GM18498 (cell line): Measurements from ENCODE around the gene RCAN1.

ENCODE experiments used
- ATAC-seq: cut with Tn5 transposase; IDR thresholded peaks from one replicate; pipeline ENCODE4 v1.9.1; 2021; ENCODE audit warnings: mild to moderate bottlenecking, moderate library complexity; ENCODE audit not compliant: unreplicated experiment

The RCAN1 gene

DNA sequence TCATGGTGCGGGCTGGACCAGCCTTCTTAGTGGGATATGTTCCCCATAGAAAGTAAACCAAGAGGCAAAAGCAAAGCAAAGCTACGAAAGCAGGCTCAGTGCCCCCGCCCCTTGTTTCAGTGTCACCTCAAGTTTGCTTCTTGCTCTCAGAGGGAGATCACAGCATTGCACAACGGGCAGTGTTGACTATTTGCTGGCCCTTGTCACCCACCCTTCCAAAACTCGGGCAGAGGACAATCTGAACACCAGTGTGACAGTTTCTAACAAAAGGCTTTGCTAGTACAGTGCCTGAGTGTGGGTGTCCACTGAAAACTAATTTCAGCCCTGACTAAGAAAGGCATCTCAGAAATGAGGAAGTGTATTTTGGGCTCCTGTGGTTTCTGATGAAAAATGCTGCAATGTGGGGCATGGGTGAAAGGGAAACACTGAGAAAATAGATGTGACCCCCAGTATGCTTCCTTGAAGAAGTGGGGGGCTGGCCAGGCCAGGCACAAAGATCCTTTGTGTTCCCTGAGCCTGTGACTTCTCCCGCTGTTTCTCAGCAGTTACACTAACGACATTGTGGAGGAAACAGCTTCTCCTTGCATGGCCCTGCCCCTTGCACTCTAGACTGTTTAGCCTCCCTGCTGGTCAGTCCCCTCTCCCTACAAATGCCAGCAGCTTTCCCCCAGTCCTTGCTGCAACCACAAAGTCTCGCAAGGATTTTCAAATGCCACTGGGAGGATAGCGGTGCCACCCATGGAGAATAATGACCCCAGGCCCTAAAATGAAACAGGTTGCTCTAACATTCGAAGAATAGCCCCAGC lies 69.6 kb downstream of the RCAN1 start:
- peak; percentile 88 for ATAC-seq

DNA sequence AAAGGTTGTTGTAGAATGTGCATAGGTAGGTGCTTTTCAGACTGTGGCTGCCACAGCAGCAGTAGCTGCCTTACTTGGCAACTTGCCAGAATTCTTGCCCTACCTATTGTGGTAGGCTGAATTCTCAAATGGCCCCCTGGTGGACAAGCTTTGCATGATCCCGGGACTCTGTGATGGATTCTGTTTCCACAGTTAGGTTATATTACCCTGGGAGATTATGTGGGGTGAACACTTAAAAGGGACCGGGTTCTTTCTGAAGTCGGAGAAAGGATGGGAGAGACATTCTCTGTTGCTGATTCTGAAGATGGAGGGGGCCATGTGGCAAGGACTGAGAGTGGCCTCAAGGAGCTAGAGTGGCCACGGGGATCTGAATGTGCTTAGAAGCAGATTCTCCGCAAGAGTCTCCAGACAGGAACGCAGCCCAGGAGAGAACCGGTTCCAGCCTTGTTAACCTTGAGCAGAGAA lies 70.8 kb downstream of the RCAN1 start:
- no peak for ATAC-seq

DNA sequence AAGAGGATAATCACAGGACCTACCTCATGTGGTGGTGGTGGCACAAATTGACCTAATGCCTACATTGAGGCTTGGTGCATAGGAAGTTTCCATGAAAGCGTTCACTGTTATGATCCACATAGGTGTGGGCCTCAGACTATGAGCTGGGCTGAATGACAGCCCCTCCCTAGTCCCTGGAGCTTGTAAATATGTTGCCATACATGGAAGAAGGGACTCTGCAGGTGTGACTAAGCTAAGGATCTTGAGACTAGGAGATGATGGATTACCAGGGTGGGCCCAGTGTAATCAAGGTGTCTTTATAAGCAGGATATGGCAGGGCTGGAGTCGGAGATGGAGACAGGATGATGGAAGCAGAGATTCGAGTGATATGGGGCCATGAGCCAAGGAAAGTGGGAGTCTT lies 71.9 kb downstream of the RCAN1 start:
- no peak for ATAC-seq

DNA sequence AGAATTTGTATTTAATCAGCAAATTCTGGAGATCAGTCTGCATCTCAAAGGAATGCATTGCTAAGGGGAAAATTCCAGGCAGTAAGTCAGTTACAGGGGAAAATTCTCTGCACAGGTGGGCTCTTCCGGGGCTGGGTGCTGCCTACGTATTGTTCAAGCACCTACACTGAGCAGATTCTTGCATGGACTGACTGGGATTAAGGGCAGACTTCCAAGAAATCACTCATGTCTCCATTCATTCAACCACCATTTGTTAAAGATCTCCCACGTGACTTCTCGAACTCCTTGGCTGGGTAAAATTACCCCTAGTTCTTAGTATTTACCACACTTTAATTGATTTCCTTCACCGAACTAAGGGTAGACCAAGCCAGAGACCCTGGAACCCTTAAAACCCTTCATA lies 74.7 kb downstream of the RCAN1 start:
- ATAC-seq = no peak

DNA sequence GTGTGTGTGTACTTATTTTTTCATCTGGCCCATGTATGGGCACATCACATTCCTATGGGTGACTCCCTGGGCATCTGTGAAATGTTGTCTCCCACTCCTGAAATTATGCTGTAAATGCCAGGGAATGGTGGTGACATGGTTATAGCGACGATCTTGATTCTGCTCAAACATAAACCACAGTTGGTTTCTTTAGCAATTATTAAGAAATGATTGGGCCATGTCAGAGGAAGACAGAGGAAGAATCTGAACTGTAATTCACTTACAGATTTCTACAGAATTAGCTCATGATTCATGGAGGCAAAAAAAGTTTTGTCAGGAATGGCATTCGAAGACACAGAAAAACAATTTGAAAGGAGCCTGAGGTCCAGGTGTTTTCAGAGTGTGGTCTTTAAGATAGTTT lies 77.1 kb downstream of the RCAN1 start:
- no peak for ATAC-seq

DNA sequence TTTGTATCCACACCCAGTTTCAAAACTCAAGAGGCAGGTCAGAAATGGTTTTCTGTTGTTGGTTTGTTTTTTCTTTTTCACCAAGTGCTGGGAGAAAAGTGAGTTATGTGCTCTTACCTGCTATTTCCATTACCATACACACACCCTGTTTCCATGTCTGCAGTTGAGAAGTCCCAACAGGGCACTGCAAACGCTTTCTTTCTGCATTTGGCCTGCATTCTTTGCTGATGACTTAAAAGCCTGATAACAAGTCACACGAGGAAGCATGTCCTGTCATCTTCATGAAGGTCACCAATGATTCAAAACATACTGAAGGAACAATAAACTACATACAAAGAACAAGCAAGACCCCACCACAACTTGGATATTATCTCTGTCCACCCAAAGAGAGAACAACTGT lies 78.1 kb downstream of the RCAN1 start:
- no peak for ATAC-seq

DNA sequence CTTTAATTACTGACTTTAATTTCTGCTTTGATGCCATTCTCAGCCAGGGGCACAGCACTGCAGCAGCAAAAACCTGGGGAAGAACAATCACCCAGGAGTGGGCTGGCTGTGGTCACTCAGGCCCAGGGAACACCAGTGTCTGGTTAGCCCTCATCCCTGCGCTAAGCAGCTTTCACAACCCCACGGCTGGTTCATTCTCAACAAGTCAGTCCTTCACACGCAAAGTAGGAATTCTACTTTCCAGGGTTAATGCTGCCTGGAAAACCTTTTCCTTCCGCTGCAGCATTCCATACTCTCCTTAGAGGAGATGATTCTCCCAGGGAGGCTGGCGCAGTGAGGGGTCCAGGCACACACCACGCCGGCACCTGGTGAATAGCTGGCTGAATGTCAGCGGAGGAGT lies 78.6 kb downstream of the RCAN1 start:
- ATAC-seq = no peak

DNA sequence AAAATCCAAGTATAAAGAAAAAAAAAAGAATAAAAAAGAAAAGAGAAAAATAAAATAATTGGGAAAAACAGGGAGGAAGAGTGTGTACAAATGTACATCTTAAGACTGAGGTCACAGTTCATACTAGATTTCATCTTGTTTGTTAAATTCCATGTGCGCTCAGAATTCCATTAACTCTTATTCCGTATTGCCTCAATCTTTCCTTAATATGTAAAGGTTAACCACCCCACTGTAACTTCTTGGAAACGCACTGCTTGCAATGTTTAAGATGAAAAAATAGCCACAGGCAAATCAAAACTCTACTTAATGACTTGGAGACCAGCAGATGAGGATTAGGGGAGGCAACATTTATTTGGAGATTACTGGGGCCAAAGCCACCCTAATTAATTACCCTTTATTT lies 79.0 kb downstream of the RCAN1 start:
- ATAC-seq = no peak

DNA sequence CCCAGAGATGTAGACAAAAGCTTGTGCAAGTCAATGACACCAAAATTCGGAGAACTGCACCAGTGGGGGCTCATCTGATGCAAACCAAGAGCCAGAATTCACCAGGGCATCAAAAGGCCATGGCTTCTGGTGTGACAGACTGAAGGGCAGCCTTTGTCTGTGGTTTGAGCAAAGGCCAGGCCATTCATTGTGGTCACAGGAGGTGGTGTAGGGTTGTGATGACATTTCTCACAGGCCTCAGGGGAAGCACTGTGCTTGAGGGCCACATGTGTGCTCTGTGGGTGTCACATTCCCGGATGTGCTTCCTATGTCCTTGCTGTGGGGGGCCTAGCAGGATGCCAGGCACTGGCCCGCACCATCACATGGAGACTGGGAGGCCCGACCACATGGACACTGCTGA lies 80.4 kb downstream of the RCAN1 start:
- no peak for ATAC-seq

DNA sequence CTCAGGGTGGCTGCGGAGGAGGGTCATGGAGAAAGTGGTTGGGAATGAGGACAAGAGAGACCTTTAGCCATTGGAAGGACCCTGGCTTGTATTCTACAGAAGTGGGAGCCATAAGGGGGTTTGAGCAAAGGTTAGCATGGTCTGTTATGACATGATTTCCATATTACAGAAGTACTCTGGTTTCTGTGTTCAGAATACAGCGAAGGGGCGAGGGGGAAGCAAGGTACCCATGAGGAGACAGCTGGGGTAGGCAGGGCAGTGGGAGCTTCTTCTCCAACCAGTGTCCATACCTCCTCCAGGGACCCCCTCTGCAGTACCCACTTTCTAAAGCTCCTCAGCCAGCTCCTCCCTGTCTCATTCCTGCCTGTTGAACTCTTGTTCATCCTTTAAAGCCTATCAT lies 81.0 kb downstream of the RCAN1 start:
- no peak for ATAC-seq

DNA sequence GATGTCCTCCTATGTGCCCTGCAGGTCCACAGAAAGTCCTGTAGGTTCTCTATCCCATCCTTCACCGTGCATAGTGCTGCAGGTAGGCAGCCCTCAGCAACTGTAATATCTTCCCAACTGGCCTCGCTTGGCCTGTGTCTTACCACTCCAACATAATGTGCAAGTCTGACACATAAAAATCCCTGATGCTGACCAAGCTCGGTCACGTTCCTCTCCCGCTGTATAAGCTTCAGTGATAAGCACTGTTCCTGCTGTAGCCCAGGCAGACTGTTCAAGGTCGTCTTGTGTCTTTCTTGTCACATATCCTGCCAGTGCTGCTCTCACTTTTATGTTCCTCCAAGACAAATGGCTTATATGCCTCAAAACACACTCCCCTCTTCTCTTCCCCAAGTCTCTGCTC lies 83.5 kb downstream of the RCAN1 start:
- ATAC-seq = no peak

DNA sequence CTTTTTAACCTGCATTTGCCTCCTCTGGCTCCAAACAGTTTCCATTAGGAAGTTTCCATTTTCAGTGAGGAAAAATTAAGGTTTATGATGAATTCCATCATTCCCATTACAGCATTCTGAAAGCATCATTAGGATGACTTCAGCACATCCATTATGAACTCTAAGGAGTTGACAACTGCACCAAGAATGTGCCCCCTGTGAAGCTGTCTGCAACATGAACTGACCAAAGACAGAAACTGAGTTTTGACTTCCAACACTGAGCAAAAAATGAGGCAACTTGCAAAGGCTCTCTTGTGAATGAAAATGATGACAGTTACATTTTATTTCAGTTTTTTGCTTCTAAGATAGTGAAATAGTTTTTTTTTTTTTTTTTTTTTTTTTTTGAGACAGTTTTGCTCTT lies 84.7 kb downstream of the RCAN1 start:
- ATAC-seq = no peak

DNA sequence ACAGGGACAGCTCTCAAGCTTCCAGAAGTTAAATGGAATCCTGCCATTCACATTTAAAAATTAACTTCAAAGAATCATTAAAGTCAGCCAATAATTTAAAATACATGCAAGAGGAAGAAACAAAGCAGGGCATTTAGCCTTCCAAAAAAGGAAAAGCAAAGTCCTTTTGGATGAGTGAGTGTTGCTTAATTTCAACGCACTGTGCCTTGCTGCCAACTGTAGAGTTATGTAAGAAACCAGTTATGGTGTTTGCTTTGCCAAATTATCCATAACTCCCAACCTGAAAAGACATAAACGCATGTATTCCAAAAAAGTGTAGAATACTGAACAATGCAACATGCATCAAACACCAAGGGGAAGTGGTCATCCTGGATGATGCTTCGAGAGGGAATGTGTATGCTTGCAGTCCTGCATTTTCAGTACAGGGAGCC lies 86.8 kb downstream of the RCAN1 start:
- no peak for ATAC-seq

DNA sequence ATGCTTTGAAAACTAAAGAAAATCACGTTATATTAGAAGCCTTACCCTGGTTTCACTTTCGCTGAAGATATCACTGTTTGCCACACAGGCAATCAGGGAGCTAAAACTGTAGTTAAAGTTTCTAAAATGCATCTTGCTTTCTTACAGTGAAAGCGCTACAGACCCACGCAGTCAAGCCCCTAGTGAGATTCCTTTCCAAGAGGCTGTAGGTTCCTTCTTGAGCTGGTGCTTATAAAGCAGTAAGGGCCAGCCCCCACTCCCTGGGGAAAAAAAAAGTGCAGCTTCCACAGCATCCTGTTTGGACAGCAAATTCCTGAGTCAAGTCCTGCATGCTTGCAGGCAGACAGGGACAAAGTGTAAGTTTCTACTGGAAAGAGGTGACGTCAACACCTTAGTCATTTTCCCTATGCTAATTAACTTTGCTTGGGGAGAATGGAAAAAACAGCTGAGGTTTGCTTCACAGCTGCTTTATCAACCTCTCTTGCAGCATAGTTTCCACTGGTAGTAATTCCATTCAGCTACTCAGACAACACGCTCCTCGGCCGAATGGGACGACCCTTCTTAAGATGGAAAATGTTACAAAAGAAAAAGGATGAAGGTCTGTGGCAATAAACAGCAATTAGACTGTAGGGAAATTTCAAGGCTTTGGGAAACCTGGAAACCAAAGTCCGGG lies 88.2 kb downstream of the RCAN1 start:
- no peak for ATAC-seq

DNA sequence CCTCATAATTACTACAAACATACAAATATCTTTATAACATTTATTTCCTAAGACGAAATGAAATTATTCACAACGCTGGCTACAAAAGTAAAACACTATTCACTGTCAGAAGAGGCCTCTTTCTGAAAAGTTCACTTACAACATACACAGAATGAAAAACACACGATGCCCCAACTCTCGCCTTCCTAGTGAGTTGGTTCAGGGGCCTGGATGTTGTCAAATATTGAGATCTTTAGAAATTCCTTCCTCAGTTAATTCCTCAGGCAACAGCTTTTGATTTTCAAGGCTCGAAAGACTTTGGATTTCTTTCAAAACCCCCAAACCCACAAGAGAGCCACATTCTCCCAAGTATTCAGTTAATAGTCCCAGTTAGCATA lies 88.7 kb downstream of the RCAN1 start:
- ATAC-seq = no peak

DNA sequence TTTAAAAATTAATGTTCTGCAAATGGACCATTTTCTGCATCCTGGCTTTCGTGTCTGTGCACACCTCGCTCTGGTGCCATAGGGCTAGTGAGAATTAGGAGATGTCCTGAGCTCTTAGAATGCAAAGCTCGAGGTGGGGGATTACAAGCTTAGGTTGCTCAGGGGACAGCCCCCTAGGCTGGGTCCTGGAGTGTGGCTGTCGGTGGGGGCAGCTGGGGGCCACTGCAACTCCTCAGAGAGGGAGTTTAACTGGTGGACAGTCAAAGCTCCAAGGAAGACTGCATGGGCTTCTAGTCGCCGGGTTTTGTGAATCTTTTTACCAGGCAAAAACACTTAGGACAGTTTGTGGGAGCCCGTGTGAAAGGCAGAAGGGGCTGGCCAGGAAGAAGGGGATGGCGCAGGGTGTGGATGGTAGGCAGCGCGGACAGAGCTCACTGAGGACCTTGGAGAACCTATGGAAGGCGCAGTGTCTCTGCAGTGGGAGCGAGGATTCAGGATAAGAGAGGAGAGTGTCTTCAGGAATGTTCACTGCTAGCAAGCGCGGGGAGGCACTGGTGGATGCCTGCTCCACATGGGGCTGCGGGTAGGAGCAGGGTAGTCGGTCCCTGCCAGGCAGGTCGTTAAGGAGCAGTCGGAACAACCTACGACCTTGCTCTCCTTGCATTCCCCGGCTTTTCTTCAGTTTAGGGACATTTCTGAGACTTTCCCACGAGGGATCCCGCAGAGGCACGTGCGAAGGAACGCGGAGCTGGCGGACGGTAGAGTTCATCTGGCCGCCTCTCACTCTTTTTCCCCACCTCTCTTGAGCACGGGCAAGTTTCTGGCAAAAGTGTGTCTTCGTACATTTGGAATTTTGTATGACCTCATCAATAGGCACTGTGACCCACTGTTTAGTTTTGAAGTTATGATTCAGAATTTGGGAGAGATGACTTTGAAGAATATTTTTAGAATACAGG lies 90.0 kb downstream of the RCAN1 start:
- ATAC-seq = no peak

DNA sequence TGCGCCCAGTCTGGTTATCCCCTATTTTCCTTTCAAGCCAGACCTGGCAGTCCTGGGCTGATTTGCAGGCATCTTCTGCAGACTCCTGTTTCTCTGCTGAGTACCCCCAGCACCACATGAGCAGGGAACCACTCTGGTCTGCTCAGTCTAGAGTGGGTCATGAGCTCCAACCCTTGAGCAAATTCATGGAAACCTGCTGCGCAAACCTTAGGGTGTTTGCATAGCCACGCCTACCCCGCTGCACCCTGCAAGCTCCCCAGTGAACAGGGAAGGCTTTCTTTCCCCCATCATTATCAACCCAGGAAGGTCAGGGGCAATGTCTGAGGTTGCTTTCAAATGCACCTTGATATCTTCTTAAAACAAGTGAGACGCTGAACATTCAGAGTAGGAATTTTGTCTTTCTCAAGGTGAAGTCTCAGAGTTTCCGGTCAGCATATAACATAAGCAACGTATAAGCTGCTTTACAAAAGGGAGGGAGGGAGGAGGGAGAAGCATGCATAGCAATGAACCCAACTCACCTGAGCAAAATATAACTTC lies 91.8 kb downstream of the RCAN1 start:
- no peak for ATAC-seq

DNA sequence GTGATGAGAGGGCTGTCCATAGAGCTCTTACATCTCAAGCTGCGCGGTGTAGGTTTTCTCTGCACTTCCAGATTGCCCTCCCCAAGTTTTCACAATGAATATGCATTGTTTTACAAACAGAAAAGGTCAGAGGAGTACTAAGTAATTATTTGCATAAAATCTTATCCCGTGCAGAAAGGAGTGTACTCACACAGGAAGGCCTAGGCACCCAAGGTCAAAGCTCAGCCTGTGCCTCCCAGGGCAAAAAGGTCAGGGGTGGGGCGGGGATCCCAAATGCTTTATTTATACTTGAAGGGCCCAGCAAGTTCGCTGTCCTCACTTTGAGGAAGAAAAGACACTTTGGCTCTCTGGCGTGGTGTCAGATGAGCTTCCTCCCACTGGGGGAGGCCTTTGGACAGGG lies 92.6 kb downstream of the RCAN1 start:
- no peak for ATAC-seq

DNA sequence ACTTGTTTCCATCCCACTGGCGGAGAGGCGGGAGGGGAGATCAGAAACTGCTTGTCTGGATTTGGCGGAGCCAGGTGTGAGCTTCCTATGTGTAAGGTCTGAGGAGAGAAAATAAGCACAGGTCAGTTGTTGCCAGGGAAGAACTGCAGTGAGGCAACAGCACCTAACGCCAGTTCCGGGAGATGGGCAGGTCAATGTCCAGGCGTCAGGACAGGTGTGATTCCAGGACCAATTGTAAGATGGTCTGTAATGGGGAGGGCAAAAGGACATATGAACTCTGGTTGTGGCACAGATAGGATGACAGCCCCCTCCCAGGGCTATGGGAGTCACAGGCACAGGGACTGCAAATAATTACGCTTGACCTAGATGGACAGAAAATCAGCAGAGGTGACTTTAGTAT lies 93.4 kb downstream of the RCAN1 start:
- no peak for ATAC-seq

DNA sequence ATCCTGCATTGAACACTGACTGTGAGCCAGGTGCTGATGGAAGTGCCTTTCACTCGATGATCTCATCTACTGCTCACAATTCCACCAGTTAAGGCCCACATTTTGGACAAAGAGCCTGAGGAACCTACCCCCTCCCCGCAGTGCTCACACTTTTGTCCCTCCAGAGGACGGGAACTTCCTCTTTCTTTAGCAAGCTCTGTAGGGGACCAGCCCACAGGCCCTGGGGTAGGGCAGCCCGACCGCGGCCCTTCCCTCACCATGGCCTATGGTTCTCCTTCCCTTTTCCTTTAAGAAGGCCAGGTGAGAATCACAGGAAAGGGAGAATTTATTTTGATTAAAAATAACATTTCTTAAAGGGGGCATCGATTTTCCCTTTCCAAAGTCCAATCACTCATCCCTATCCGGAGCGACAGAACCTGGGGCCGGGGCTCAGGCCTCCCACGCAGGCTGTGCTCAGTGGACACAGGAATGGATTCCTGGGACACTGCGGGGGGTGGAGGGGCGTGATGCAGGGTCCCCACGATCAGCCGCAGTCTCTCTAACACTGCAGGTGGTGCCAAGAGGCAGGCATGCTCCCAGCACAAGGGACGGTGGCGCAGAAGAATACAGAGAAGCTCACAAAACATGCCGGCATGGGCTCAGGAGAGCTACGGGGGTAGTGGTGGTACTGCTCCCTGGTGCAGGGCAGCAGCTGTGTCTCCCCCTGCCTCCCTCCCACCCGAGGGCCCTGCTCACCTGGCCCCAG lies 94.0 kb downstream of the RCAN1 start:
- no peak for ATAC-seq
